C4-2B (cell line): ENCODE data around the gene ASTE1.

Experiments
- H3K27ac ChIP-seq: fragments of 450-650 bp; 2 replicates; pipeline ENCODE4 v1.5.1; 2017
- ZFX ChIP-seq: fragments of 450-650 bp; IDR thresholded peaks from 2 replicates; pipeline ENCODE4 v1.6.1; 2017
- TF ChIP-seq, protein P1 (sequence below): fragments of 450-650 bp; conservative IDR thresholded peaks from 2 replicates; pipeline ENCODE4 v1.5.1; 2017; ENCODE audit warnings: mild to moderate bottlenecking

ASTE1 gene

DNA sequence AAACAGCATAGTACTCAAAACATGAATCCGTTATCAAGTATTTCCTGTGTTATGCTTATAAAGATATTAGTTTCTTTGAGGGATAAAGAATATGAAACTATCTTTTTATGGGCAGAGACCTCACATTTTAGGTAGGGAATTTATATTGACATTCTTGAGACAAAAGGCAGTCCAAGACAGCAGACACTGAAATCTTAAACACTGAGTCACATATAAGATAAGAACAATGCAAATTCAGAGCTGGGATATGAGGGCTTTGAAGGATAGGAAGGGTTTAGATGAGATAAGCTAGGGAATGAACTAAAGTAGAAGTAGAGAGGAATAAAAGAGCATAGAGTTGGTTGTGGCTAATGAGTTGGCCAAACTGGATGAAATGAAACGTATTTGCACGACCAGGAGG is 58.4 kb downstream of the ASTE1 start:
- no peak for TF ChIP-seq ZFX
- TF ChIP-seq, protein P1, sequence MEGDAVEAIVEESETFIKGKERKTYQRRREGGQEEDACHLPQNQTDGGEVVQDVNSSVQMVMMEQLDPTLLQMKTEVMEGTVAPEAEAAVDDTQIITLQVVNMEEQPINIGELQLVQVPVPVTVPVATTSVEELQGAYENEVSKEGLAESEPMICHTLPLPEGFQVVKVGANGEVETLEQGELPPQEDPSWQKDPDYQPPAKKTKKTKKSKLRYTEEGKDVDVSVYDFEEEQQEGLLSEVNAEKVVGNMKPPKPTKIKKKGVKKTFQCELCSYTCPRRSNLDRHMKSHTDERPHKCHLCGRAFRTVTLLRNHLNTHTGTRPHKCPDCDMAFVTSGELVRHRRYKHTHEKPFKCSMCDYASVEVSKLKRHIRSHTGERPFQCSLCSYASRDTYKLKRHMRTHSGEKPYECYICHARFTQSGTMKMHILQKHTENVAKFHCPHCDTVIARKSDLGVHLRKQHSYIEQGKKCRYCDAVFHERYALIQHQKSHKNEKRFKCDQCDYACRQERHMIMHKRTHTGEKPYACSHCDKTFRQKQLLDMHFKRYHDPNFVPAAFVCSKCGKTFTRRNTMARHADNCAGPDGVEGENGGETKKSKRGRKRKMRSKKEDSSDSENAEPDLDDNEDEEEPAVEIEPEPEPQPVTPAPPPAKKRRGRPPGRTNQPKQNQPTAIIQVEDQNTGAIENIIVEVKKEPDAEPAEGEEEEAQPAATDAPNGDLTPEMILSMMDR, result no peak

DNA sequence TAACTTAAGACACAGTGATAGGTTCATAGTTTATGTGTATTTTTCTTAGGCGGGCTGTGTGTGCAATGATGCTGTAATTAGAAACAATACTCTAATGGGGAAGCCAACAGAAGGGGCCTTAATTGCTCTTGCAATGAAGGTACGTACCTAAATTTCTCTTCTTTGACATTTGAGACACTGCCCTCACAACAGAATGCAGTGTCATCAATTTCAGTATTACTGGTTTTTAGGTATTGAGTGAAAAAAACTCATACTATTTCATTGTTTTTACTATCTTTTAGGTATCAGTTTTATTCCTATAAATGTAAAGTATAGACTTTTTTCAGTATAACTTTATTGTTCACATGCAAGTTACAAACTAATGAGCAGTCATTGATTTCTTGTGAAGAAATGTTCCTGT is 59.3 kb downstream of the ASTE1 start:
- H3K27ac ChIP-seq, result no peak overlapping the region
- TF ChIP-seq, protein P1, result no peak
- no peak for TF ChIP-seq ZFX

More for the DNA sequence above, 58.4 kb downstream of the ASTE1 start:
- no peak overlapping the region for H3K27ac ChIP-seq

DNA sequence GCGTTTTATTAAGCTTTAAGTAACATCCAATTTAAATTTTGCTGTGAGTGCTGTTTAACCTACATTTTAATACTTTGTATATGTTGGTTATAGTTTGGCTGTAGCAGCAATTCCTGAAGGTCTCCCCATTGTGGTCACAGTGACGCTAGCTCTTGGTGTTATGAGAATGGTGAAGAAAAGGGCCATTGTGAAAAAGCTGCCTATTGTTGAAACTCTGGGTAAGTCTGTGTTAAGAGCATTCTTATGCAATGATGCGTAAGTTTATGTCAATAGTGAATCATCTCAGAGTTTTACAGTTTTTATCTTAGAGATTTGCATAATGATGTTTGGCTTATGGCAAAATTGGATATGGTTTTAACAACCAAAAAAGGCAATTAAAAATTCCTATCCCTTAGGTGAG is 62.7 kb downstream of the ASTE1 start:
- TF ChIP-seq ZFX, result no peak
- TF ChIP-seq, protein P1, result no peak
- H3K27ac ChIP-seq, result no peak overlapping the region
